Lower leg skin (tissue), 4 donors: ENCODE results near the gene DDX42. TPM values are rescaled to one million over a fixed set of nuclear protein-coding genes. Genes with fewer than 3 reads are reported as not detected.

Source experiments
- DNase-seq, 2 donors: peaks; one replicate each; pipeline ENCODE4 v3.0.0-alpha.2; 2019; ENCODE audit warnings: low spot score in 2 of 2
- H3K4me3 ChIP-seq: fragments of 200-600 bp; sonication (generic); 2 replicates; pipeline ENCODE4 v1.5.1; 2017; ENCODE audit warnings: mild to moderate bottlenecking, low read depth; ENCODE audit not compliant: poor library complexity, severe bottlenecking
- CTCF ChIP-seq, 3 donors: fragments of 450-650 bp; IDR thresholded peaks; one replicate each; pipeline ENCODE4 v1.5.1; 2016; ENCODE audit warnings: antibody characterized with exemption in 3 of 3, mild to moderate bottlenecking in 3 of 3, moderate library complexity in 2 of 3
- POLR2A ChIP-seq, 2 donors: fragments of 450-650 bp; IDR thresholded peaks; one replicate each; pipeline ENCODE4 v1.6.1; 2016 to 2017; ENCODE audit warnings: antibody characterized with exemption in 2 of 2, mild to moderate bottlenecking in 1 of 2, moderate library complexity in 1 of 2
- WGBS, 2 donors: methylation state at CpG; one replicate each; pipeline ENCODE4 v1.1.5; 2018; 5-methylcytosine and 5-hydroxymethylcytosine counted together
- intact Hi-C: fragments of 100-400 bp; cut with DNase I; formaldehyde crosslinking; loops from one replicate; pipeline ENCODE4 v1.15.0; 2023; ENCODE audit warnings: low total_unique reads
- total RNA-seq, 4 donors: library from RNA; depleted of rRNA; stranded (reverse); fragments of >200 nt; gene quantifications; one replicate each; pipeline ENCODE4 v1.1.0, GENCODE V29; 2016

DDX42 gene
- total RNA-seq, 4 donors from 2014 or later: 59.1 to 87.4 (median 64.0) TPM

- no peak overlapping the region for H3K4me3 ChIP-seq
- TF ChIP-seq POLR2A (IDR thresholded peaks at IDR 0.05): no peak
- TF ChIP-seq CTCF (IDR thresholded peaks at IDR 0.05): no peak
- WGBS, 2 donors: 79 to 82% methylated on average over 14 of the region's 14 CpGs
- intact Hi-C loops: no loop called here
- DNase-seq: no peak
These were observed 59.2 kb downstream of the DDX42 start for GRCh38 chr17:63833026-63833740.

GRCh38 chr17:63833741-63834373, 59.9 kb downstream of the DDX42 start:
- DNase-seq: no peak

GRCh38 chr17:63834431-63835166, 60.6 kb downstream of the DDX42 start:
- H3K4me3 ChIP-seq: no peak overlapping the region
- no peak for DNase-seq
- TF ChIP-seq CTCF (IDR thresholded peaks at IDR 0.05): no peak
- no peak for TF ChIP-seq POLR2A (IDR thresholded peaks at IDR 0.05)
- intact Hi-C loops: no loop called here
- WGBS, 2 donors: 27 to 30% methylated on average over 11 to 13 of the region's 13 CpGs

More at GRCh38 chr17:63833741-63834373, 59.9 kb downstream of the DDX42 start:
- no peak overlapping the region for H3K4me3 ChIP-seq
- 82 to 87% methylated on average over 15 of the region's 15 CpGs for WGBS, 2 donors
- TF ChIP-seq POLR2A (IDR thresholded peaks at IDR 0.05) (no peak), CTCF (IDR thresholded peaks at IDR 0.05) (no peak)
- intact Hi-C loops: no loop called here

GRCh38 chr17:63835167-63835720, 61.3 kb downstream of the DDX42 start:
- no peak for TF ChIP-seq POLR2A (IDR thresholded peaks at IDR 0.05)
- TF ChIP-seq CTCF (IDR thresholded peaks at IDR 0.05): no peak
- no peak for DNase-seq
- H3K4me3 ChIP-seq: no peak overlapping the region
- WGBS, 2 donors: 85 to 87% methylated on average over 9 of the region's 9 CpGs
- intact Hi-C loops: no loop called here

GRCh38 chr17:63836811-63837210, 62.8 kb downstream of the DDX42 start:
- TF ChIP-seq POLR2A (IDR thresholded peaks at IDR 0.05): no peak
- no peak for TF ChIP-seq CTCF (IDR thresholded peaks at IDR 0.05)
- intact Hi-C loops: no loop called here
- WGBS, 2 donors: 94 to 97% methylated on average over 7 of the region's 7 CpGs
- H3K4me3 ChIP-seq: no peak overlapping the region
- DNase-seq: no peak
